Neuronal stem cell (in vitro differentiated cells): ENCODE measurements around the gene RILPL1. TPM values are rescaled to one million over a fixed set of nuclear protein-coding genes. Genes with fewer than 3 reads are reported as not detected.

ENCODE experiments used
- DNase-seq: peaks from one replicate; pipeline ENCODE4 v3.0.0-alpha.2; 2013; ENCODE audit warnings: low spot score
- H2AFZ ChIP-seq: one replicate; pipeline ENCODE4 v1.6.1; 2013; ENCODE audit warnings: mild to moderate bottlenecking, low read length, inconsistent platforms
- H2AK5ac ChIP-seq: 2 replicates; pipeline ENCODE4 v1.6.1; 2013; ENCODE audit warnings: low read depth, mild to moderate bottlenecking, inconsistent platforms, low read length, moderate library complexity, mixed read lengths
- H2BK120ac ChIP-seq: 2 replicates; pipeline ENCODE4 v1.6.1; 2013; ENCODE audit warnings: low read depth, mild to moderate bottlenecking, inconsistent platforms, low read length, moderate library complexity, mixed read lengths
- H2BK12ac ChIP-seq: one replicate; pipeline ENCODE4 v1.6.1; 2013; ENCODE audit warnings: low read length, inconsistent platforms
- H2BK15ac ChIP-seq: 2 replicates; pipeline ENCODE4 v1.6.1; 2013; ENCODE audit warnings: mild to moderate bottlenecking, low read length, inconsistent platforms, mixed read lengths
- H2BK5ac ChIP-seq: one replicate; pipeline ENCODE4 v1.6.1; 2013; ENCODE audit warnings: inconsistent platforms, mild to moderate bottlenecking, low read length, moderate library complexity
- H3K14ac ChIP-seq: one replicate; pipeline ENCODE4 v1.6.1; 2013; ENCODE audit warnings: low read length, inconsistent platforms
- H3K18ac ChIP-seq: 2 replicates; pipeline ENCODE4 v1.6.1; 2013; ENCODE audit warnings: low read length, inconsistent platforms
- H3K23ac ChIP-seq: 2 replicates; pipeline ENCODE4 v1.6.1; 2013; ENCODE audit warnings: low read depth, mild to moderate bottlenecking, mixed read lengths, low read length, inconsistent platforms; ENCODE audit not compliant: poor library complexity
- H3K27ac ChIP-seq: replicated peaks from 3 replicates; pipeline ENCODE4 v1.5.1; 2013; ENCODE audit warnings: low read length, inconsistent platforms
- H3K27me3 ChIP-seq, 3 experiments: 2 replicates each; pipeline ENCODE4 v1.6.1; 2013; ENCODE audit warnings: low read length in 3 of 3, mild to moderate bottlenecking in 2 of 3, inconsistent platforms in 1 of 3, low read depth in 1 of 3, mixed read lengths in 1 of 3, moderate library complexity in 1 of 3; ENCODE audit not compliant: control insufficient read depth in 3 of 3, insufficient read depth in 3 of 3
- H3K36me3 ChIP-seq, 2 donors: replicated peaks in 1 of 2; 2 replicates each; pipeline ENCODE4 v1.6.1; 2013; ENCODE audit warnings: low read length in 2 of 2; ENCODE audit not compliant: control insufficient read depth in 2 of 2, insufficient read depth in 2 of 2
- H3K4ac ChIP-seq: 2 replicates; pipeline ENCODE4 v1.6.1; 2013; ENCODE audit warnings: inconsistent platforms, mild to moderate bottlenecking, low read length, moderate library complexity
- H3K4me1 ChIP-seq, 2 donors: 1 replicate in 1 of 2; 2 replicates in 1 of 2; pipeline ENCODE4 v1.6.1; 2013; ENCODE audit warnings: low read length in 2 of 2, low read depth in 1 of 2; ENCODE audit not compliant: control insufficient read depth in 2 of 2, insufficient read depth in 1 of 2
- H3K4me2 ChIP-seq: one replicate; pipeline ENCODE4 v1.6.1; 2013; ENCODE audit warnings: mild to moderate bottlenecking, low read length, inconsistent platforms; ENCODE audit not compliant: insufficient read depth, poor library complexity, severe bottlenecking
- H3K4me3 ChIP-seq, 2 donors: 2 replicates each; pipeline ENCODE4 v1.5.1; 2013; ENCODE audit warnings: low read length in 2 of 2, mild to moderate bottlenecking in 2 of 2, inconsistent platforms in 1 of 2, moderate library complexity in 1 of 2
- H3K79me1 ChIP-seq: one replicate; pipeline ENCODE4 v1.6.1; 2013; ENCODE audit warnings: low read depth, mild to moderate bottlenecking, inconsistent platforms, low read length, moderate library complexity
- H3K9ac ChIP-seq: one replicate; pipeline ENCODE4 v1.6.1; 2013; ENCODE audit warnings: mild to moderate bottlenecking, low read depth, low read length, inconsistent platforms; ENCODE audit not compliant: poor library complexity
- H3K9me3 ChIP-seq, 2 donors: replicated peaks in 1 of 2; 2 replicates each; pipeline versions ENCODE3 to v1.6.1; 2013; ENCODE audit warnings: low read length in 2 of 2, mild to moderate bottlenecking in 2 of 2, inconsistent platforms in 1 of 2, low read depth in 1 of 2, mixed read lengths in 1 of 2, moderate library complexity in 1 of 2; ENCODE audit not compliant: control insufficient read depth in 2 of 2, insufficient read depth in 1 of 2
- H4K8ac ChIP-seq: one replicate; pipeline ENCODE4 v1.6.1; 2013; ENCODE audit warnings: low read depth, mild to moderate bottlenecking, inconsistent platforms, low read length, moderate library complexity
- H4K91ac ChIP-seq: one replicate; pipeline ENCODE4 v1.6.1; 2013; ENCODE audit warnings: low read length, low read depth, mild to moderate bottlenecking, inconsistent platforms; ENCODE audit not compliant: poor library complexity
- WGBS, 2 donors: extraction: QIAGEN DNeasy Blood & Tissue Kit; methylation state at CpG; one replicate each; pipeline ENCODE4 v1.1.7; 2013; ENCODE audit warnings: missing lambda C conversion rate in 2 of 2, mixed read lengths in 1 of 2; ENCODE audit not compliant: insufficient read length in 2 of 2, insufficient replicate concordance in 1 of 2; ENCODE audit errors: extremely low coverage in 2 of 2; 5-methylcytosine and 5-hydroxymethylcytosine counted together
- small RNA-seq: library from polyadenylated mRNA; stranded (forward); fragments of <200 nt; extraction: miRNeasy Mini kit (QIAGEN cat#:217004); gene quantifications from one replicate; pipeline ENCODE3, GENCODE V24; 2013; ENCODE audit not compliant: insufficient read depth

Gene RILPL1

GRCh38 chr12:123421314-123421713, 112.2 kb downstream of the RILPL1 start:
- H4K91ac ChIP-seq: no peak overlapping the region
- WGBS, 2 donors: no CpG with 5 or more reads among the region's 2 CpGs
- no peak overlapping the region for H3K23ac ChIP-seq
- no peak overlapping the region for H4K8ac ChIP-seq
- no peaks in the 10 kb centered on the region for H3K27me3 ChIP-seq
- peaks cover 0 to 3% of the 10 kb centered on the region in 2 donors for H3K9me3 ChIP-seq
- H3K4me3 ChIP-seq: no peak overlapping the region
- H3K27ac ChIP-seq: no peak overlapping the region
- no peak overlapping the region for H2BK120ac ChIP-seq
- peaks cover 2 to 10% of the 10 kb centered on the region in 2 donors for H3K36me3 ChIP-seq
- peaks cover 1% of the 10 kb centered on the region for H3K79me1 ChIP-seq
- H2AK5ac ChIP-seq: no peak overlapping the region
- H3K18ac ChIP-seq: no peak overlapping the region
- H3K4me1 ChIP-seq: no peaks in the 10 kb centered on the region
- no peak overlapping the region for H2BK15ac ChIP-seq
- no peak overlapping the region for H2AFZ ChIP-seq
- H3K4ac ChIP-seq: no peak overlapping the region
- H3K4me2 ChIP-seq: no peak overlapping the region
- DNase-seq: no peak
- H3K14ac ChIP-seq: no peak overlapping the region
- no peak overlapping the region for H2BK12ac ChIP-seq
- no peak overlapping the region for H3K9ac ChIP-seq
- H2BK5ac ChIP-seq: no peak overlapping the region

Small RNA genes lying within 50 kb of the gene (small RNA-seq; reads per million reads assigned to genes)
- not detected for gene AC145423.2
- not detected for gene MIR3908
